ENCODE measurements around the gene CD38. TPM values are rescaled to one million over a fixed set of nuclear protein-coding genes. Genes with fewer than 3 reads are reported as not detected.

CD38 gene
- total and polyA plus RNA-seq, 7 donors, result 1.5 to 6.8 (median 3.7) TPM

DNA sequence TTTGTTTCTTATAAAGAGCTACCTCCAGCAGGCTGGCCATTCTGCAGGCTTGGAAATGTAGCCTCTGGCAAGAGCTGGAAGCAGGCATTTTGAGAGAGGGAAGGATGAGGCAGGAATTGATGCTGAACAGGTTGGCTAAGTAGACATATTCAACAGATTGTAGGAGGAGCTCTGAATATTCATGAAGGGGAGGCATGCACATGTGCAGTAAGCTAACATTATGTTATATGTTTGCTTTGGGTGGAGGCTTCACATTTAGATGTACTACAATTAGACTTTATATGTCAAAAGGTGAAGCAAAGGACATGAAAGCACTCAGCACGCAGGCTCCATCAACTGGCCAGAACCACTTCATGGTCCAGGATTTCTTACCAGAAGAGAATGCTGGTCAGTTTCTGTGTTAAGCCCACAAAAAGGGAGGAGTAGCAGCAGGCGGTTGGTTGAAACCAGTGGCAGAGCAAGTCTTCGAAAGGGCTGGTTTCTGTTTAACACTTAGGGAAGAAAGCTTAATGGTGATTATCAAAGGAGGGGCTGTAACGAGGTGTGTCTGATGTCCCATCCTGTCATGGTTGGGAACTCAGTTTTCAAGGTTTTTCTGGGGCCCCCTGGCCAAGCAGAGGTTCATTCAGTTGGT is 105.6 kb downstream of the CD38 start:
- Histone ChIP-seq H3K27ac (no peak overlapping the region), H3K4me1 (peaks cover 5% of the 10 kb centered on the region), H3K9me3 (no peaks in the 10 kb centered on the region), H3K36me3 (ENCODE audit: insufficient read depth in 1 of 2, low read depth in 1 of 2) (no peaks in the 10 kb centered on the region), H3K4me3 (no peak overlapping the region), H3K27me3 (ENCODE audit: insufficient read depth in 3 of 3, low read length in 2 of 3) (no peaks in the 10 kb centered on the region)
- ATAC-seq, result no peak
- TF ChIP-seq, protein P1, sequence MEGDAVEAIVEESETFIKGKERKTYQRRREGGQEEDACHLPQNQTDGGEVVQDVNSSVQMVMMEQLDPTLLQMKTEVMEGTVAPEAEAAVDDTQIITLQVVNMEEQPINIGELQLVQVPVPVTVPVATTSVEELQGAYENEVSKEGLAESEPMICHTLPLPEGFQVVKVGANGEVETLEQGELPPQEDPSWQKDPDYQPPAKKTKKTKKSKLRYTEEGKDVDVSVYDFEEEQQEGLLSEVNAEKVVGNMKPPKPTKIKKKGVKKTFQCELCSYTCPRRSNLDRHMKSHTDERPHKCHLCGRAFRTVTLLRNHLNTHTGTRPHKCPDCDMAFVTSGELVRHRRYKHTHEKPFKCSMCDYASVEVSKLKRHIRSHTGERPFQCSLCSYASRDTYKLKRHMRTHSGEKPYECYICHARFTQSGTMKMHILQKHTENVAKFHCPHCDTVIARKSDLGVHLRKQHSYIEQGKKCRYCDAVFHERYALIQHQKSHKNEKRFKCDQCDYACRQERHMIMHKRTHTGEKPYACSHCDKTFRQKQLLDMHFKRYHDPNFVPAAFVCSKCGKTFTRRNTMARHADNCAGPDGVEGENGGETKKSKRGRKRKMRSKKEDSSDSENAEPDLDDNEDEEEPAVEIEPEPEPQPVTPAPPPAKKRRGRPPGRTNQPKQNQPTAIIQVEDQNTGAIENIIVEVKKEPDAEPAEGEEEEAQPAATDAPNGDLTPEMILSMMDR (IDR thresholded peaks at IDR 0.05), result no peak
- 76 to 90% (median 83%) methylated on average over 4 of the region's 4 CpGs for WGBS, 3 donors
- intact Hi-C loops (cut with DNase I), result loop anchor here (2.0 to 10.0 kb wide), 6 partner anchors 73 to 401 kb away; no protein-coding TSS in a partner anchor
- no peak for DNase-seq

DNA sequence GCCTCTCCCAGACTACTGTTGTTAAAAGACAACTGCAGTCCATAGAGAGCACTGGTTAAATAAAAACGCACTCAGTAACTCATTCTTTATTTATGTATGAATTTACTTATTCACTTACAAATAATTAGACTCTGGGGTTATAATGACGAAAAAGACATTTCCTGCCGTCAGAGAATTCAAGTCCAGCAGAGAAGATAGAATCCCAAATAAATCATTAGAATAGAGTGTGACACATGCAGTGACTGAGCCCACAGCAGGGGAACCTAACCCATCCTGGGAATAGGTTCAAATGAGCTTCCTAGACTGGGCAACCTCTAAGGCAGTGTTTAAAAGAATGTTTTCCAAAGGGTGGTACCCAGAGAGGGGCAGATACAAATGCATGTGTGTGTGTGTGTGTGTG is 106.5 kb downstream of the CD38 start:
- no peaks in the 10 kb centered on the region for H3K36me3 ChIP-seq (ENCODE audit: insufficient read depth in 1 of 2, low read depth in 1 of 2)
- intact Hi-C loops (cut with DNase I), result loop anchor here (5.0 to 10.0 kb wide), 4 partner anchors 77 to 402 kb away; no protein-coding TSS in a partner anchor
- no peak for ATAC-seq
- no peak overlapping the region for H3K27ac ChIP-seq
- no peaks in the 10 kb centered on the region for H3K27me3 ChIP-seq (ENCODE audit: insufficient read depth in 3 of 3, low read length in 2 of 3)
- no peaks in the 10 kb centered on the region for H3K9me3 ChIP-seq
- DNase-seq, result no peak
- H3K4me1 ChIP-seq, result peaks cover 5% of the 10 kb centered on the region
- TF ChIP-seq, protein P1 (IDR thresholded peaks at IDR 0.05), result no peak
- H3K4me3 ChIP-seq, result no peak overlapping the region
- 56 to 61% (median 60%) methylated on average over 3 of the region's 3 CpGs for WGBS, 3 donors

DNA sequence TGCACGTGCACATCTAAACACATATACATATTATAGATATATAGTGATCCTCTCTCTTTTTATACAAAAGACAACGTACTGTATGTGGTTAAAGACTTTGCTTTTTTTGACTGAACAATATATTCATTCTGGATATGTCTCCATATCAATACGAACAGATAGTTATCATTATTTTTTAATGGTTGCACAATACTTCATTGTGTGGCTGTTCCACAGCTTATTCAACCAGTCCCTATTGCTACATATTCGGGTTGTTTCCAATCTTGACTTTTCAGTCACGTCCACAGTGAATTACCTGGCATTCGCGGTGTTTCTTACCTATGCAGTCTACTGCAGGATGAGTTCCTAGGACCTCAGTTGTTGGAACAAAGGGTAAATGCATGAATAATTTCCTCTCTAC is 107.3 kb downstream of the CD38 start:
- no peaks in the 10 kb centered on the region for H3K27me3 ChIP-seq (ENCODE audit: insufficient read depth in 3 of 3, low read length in 2 of 3)
- WGBS, 3 donors, result 88 to 90% (median 89%) methylated on average over 7 of the region's 7 CpGs

DNA sequence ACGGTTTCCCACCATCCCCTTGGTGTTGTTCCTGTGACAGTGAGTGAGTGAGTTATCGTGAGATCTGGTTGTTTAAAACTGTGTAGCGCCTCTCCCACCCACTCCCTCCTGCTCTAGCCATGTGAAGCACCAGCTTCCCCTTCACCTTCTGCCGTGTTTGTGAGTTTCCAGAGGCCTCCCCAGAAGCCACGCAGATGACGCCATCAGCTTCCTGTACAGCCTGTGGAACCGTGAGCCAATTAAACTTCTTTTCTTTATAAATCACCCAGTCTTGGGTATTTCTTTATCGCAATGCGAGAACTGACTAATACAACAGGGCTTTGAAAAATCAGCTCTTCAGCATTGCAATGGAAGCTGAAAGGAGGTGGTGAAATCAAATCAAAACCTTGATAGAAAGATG is 110.4 kb downstream of the CD38 start:
- no peak for ATAC-seq

More for the DNA sequence above, 107.3 kb downstream of the CD38 start:
- ATAC-seq (no peak), DNase-seq (no peak)
- TF ChIP-seq, protein P1 (IDR thresholded peaks at IDR 0.05), result no peak
- Histone ChIP-seq H3K27ac (no peak overlapping the region), H3K4me1 (peaks cover 5% of the 10 kb centered on the region), H3K9me3 (no peaks in the 10 kb centered on the region), H3K36me3 (ENCODE audit: insufficient read depth in 1 of 2, low read depth in 1 of 2) (no peaks in the 10 kb centered on the region), H3K4me3 (no peak overlapping the region)
- intact Hi-C loops (cut with DNase I), result loop anchor here in 1 of 2 donors (10.0 kb wide), 1 partner anchor 379 kb away; no protein-coding TSS in a partner anchor

More for the DNA sequence above, 110.4 kb downstream of the CD38 start:
- H3K4me3 ChIP-seq, result no peak overlapping the region
- no peak overlapping the region for H3K27ac ChIP-seq
- H3K27me3 ChIP-seq (ENCODE audit: insufficient read depth in 3 of 3, low read length in 2 of 3), result no peaks in the 10 kb centered on the region
- H3K9me3 ChIP-seq, result no peaks in the 10 kb centered on the region
- no peaks in the 10 kb centered on the region for H3K36me3 ChIP-seq (ENCODE audit: insufficient read depth in 1 of 2, low read depth in 1 of 2)
- no peaks in the 10 kb centered on the region for H3K4me1 ChIP-seq
- TF ChIP-seq, protein P1 (IDR thresholded peaks at IDR 0.05), result no peak
- DNase-seq, result no peak
- intact Hi-C loops (cut with DNase I), result loop anchor here in 1 of 2 donors (10.0 kb wide), 1 partner anchor 376 kb away; no protein-coding TSS in a partner anchor
- 83 to 88% (median 87%) methylated on average over 9 of the region's 9 CpGs for WGBS, 3 donors
